Neural progenitor cell (in vitro differentiated cells): ENCODE results near the gene TTC8.

ENCODE experiments used
- CTCF ChIP-seq: fragments of 200-600 bp; sonication (generic); IDR thresholded peaks from 2 replicates; pipeline ENCODE4 v1.5.1; 2017; ENCODE audit warnings: antibody characterized with exemption, mild to moderate bottlenecking
- EZH2 ChIP-seq: fragments of 200-600 bp; sonication (generic); IDR thresholded peaks from 2 replicates; pipeline ENCODE4 v1.6.1; 2017; ENCODE audit warnings: antibody characterized with exemption, mild to moderate bottlenecking, moderate library complexity
- EZH2phosphoT487 ChIP-seq: fragments of 200-600 bp; sonication (generic); IDR thresholded peaks from 2 replicates; pipeline ENCODE4 v1.6.1; 2017; ENCODE audit warnings: antibody characterized with exemption

GRCh38 chr14:88840926-88841325, 16.5 kb downstream of the TTC8 start:
- TF ChIP-seq EZH2: no peak
- no peak for TF ChIP-seq CTCF
- no peak for TF ChIP-seq EZH2phosphoT487
